ENCODE results near the gene ATP2A3.

DNA sequence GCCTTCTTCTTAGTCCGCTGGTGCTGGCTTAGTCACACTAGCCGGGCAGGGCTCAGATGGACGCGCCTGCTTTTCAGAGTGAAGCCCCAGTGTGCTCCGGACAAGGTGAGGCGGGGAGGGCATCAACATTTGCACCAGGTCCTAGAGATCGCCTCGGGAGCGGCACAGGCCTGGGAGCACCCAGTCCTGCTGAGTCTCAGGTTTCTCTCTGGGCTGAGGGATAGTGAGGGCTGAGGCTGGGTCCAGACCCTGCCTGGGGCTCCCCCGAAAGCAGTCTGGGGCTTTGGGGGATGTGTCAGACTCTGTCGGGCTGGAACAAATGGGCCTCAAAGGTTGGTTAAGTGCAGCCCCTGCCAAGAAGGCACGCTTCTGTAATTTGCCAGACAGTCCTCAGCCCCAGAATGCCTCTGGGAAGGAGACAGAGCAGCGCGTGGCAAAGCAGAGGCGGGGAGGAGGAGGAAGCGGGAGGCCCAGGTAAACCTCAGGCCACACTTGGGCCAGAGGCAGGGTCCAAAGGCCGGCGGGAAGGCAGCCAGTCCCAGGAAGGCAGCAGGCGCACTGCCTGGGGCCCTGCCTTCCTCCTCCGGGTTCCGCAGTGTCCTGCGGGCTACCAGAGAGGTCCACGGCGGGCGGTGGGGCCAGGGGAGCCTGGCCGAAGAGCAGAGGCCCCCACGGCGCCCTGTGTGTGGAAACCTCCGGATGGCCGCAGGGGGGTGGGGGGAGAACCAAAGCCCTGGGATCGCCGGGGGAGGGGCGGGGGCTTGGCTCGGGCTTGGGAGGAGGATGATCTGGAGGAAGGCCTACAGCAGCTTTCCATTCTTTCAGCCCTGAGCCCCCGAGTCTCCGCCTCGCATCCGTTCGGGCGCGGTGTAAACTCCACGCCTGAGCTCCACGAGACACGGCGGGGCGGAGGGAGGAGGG, 39.5 kb upstream of the ATP2A3 start:
- TF ChIP-seq, protein P1, sequence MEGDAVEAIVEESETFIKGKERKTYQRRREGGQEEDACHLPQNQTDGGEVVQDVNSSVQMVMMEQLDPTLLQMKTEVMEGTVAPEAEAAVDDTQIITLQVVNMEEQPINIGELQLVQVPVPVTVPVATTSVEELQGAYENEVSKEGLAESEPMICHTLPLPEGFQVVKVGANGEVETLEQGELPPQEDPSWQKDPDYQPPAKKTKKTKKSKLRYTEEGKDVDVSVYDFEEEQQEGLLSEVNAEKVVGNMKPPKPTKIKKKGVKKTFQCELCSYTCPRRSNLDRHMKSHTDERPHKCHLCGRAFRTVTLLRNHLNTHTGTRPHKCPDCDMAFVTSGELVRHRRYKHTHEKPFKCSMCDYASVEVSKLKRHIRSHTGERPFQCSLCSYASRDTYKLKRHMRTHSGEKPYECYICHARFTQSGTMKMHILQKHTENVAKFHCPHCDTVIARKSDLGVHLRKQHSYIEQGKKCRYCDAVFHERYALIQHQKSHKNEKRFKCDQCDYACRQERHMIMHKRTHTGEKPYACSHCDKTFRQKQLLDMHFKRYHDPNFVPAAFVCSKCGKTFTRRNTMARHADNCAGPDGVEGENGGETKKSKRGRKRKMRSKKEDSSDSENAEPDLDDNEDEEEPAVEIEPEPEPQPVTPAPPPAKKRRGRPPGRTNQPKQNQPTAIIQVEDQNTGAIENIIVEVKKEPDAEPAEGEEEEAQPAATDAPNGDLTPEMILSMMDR (IDR thresholded peaks at IDR 0.05 in 8 of 11, conservative IDR thresholded peaks at IDR 0.05 in 3 of 11) = no peak
- TF ChIP-seq POLR2A (IDR thresholded peaks at IDR 0.05) = no peak
